Subcutaneous adipose tissue (tissue), 4 donors: Measurements from ENCODE around the gene PAX8. TPM values are rescaled to one million over a fixed set of nuclear protein-coding genes. Genes with fewer than 3 reads are reported as not detected.

Experiments
- total RNA-seq, 4 donors: library from RNA; depleted of rRNA; stranded (reverse); fragments of >200 nt; gene quantifications; one replicate each; pipeline ENCODE4 v1.1.0, GENCODE V29; 2016
- TF ChIP-seq, protein P1 (sequence below): fragments of 450-650 bp; IDR thresholded peaks from one replicate; pipeline ENCODE4 v1.5.1; 2016; ENCODE audit warnings: low read depth, mild to moderate bottlenecking, control low read depth, antibody characterized with exemption, moderate library complexity

PAX8 gene
- total RNA-seq, 4 donors from 2014 or later: 2.8 to 10.7 (median 5.8) TPM

DNA sequence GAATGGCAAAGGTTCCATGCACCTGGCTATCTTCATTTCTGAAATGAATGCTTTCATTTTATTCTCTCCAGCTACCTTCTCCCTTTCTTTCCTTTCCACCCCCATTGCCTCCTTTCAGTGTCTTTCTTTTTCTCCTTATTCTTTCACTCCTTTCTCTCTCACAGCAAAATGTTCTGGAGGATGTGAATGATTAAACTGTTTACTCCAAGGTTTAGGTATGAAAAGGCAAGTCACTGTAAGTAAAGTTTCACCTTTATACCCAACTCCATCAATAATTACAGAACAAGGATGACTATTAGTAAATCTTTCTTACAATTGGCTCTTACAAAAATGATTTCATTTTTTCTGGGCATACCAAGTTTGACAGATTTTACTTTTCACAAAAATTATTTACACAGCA lies 4.3 kb downstream of the PAX8 start:
- TF ChIP-seq, protein P1, sequence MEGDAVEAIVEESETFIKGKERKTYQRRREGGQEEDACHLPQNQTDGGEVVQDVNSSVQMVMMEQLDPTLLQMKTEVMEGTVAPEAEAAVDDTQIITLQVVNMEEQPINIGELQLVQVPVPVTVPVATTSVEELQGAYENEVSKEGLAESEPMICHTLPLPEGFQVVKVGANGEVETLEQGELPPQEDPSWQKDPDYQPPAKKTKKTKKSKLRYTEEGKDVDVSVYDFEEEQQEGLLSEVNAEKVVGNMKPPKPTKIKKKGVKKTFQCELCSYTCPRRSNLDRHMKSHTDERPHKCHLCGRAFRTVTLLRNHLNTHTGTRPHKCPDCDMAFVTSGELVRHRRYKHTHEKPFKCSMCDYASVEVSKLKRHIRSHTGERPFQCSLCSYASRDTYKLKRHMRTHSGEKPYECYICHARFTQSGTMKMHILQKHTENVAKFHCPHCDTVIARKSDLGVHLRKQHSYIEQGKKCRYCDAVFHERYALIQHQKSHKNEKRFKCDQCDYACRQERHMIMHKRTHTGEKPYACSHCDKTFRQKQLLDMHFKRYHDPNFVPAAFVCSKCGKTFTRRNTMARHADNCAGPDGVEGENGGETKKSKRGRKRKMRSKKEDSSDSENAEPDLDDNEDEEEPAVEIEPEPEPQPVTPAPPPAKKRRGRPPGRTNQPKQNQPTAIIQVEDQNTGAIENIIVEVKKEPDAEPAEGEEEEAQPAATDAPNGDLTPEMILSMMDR: no peak

DNA sequence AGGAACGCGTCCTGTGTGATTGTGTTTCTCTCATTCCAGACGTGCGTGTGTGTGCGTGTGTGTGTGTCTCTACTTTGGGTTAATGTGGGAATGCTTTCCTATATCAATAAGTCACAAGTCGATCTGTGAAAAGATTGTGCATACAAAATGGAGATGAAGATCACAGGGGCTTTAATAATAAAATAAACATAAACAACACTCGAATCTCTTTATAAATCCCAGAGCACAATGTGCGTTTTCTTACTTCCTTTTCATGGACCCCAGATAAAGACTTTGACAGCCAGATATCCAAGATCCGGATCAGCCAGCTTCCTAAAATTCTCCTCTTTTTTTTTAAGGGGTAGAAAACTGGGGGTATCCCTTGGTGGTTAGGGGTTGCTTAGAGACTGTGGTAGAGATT lies 4.7 kb downstream of the PAX8 start:
- TF ChIP-seq, protein P1: no peak

DNA sequence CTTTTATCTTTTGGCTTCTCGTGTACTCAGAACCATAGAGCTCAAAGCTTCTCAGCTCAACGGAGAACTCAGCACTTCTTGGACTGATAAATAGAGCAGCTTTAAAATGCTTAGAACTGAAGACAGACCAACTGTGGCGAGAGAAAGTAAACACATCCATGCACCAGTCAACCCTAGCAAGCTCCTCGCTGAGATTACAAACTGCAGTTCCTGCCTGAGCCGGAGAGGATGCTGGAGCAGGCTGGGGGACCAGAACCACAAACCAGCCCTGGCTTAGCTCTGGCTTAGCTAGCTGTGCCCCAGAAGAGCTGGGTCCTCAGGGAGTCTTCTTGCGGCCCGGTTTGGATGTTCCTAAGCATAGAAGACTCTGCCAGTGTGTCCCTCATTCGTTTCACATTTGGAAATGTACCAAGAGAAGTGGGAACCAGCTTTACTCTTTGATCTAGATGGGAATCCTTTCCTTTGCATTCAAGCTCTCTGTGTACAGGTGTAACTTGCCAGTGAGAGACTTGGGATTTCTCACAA lies 5.6 kb downstream of the PAX8 start:
- TF ChIP-seq, protein P1: no peak

DNA sequence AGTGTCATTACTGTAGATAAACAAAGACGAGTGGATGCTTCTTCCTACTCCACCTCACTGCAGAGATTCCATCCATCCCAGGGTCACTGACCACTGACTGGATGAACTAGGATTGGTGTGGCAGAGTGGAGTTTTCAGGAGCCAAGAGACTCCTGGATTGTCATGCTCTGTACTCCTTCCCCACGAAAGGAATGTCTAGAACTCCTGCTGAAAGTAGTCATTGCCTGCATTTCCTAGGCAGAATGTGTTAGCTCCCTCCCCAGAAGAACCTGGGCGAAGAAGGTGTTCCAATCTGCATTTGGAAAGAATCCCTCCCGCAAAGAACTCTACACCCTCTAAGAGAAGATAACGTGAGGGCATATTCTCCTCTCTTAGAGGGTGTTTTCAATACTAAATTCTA lies 6.2 kb downstream of the PAX8 start:
- TF ChIP-seq, protein P1: no peak

DNA sequence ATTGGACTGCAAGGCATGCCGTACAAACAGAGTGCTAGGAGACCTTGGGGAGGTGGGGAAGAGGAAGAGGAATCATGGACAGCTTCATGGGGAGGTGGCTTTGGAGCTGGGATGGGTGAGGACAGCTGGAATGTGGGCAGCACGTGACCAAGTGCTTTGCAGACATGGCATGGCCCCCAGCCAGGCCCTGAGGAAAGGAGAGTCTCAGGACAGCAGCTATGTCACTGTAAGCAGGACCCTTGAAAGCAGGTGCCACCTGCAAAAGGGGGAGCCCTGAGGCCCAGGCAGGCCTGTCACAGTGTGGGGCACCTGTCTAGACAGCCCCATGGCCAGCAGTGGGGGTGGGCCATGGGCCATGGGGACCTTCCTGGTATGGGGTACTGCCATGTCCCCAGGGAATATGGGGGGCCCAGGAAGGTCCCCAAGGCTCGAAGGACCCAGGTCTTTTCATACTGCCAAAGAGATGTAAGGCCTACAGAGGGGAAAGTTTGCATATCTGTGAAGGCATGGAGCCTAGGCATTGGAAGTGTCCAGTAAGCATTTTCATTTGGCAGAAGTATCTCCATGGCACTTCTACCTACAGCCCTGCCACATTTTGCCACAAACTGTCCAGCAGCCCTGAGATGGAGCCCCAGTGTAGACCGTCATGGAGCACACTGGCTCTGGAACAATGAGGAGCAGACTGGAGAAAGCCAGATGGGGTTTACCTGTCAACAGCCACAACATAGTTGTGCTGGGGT lies 9.9 kb downstream of the PAX8 start:
- TF ChIP-seq, protein P1: no peak

DNA sequence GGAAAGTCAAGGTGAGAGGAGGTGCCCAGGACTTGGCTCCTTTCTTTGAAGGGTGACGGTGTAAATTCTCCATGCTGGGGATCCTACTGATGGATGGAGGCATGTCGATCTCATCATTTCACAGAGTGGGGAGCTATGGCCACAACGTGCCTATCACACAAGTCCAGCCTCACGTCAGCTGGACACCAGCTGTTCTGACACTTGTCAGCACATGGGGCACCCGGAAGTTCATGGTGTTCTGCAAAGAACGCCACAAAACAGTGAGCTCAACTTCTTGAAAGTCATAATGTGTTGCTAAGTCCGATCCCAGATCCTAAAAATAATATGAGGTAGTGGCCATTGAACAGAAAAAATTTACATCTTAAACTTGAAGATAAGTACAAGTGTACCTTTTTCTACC lies 12.3 kb downstream of the PAX8 start:
- TF ChIP-seq, protein P1: no peak

DNA sequence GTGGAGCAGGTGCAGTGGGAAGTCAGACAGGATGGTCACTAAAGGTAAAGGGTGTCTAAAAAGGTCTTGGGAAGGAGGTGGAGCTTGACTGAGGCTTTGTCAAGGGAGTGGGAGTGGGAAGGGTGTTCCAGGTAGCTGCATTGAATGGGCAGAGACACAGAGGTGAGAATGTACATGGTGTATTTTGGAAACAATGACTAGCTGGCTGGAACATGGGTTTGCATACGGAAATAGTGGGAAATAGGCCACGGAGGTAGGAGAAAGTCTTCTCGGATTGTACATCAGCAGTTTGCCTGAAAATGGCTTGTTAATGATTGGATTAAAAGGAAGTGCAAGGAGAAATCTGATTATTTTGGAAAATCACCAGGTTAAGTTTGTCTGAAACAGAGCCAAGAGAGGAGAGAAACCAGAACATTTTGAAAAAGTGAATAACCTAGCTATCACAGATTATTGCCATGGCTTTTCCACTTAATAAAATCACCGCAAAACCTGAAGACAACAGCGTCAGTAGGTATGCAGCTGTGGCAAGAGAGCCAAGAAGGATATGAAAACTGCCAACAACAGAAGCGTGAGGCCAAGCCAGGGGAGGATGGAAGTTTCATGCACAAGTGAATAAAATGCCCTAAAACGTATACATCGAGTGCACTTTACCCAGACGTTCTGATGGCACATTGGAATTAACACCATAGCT lies 13.9 kb downstream of the PAX8 start:
- TF ChIP-seq, protein P1: no peak
